NOMO-1 (cell line): ENCODE measurements around the gene NR4A1.
A peak's percentile ranks its signal among the peaks of the same experiment; 100 is the strongest.

Source experiments
- DNase-seq, 2 experiments: peaks; one replicate each; lab custom pipeline; 2025; ENCODE audit not compliant: unreplicated experiment in 2 of 2; lab: John Stamatoyannopoulos, UW

NR4A1 gene

GRCh38 chr12:52073531-52074381 lies 22.5 kb downstream of the NR4A1 start:
- DNase-seq, result no peak

GRCh38 chr12:52074971-52075724 lies 23.9 kb downstream of the NR4A1 start:
- no peak for DNase-seq

- no peak for DNase-seq
Observed at GRCh38 chr12:52076811-52077210, 25.6 kb downstream of the NR4A1 start.

GRCh38 chr12:52078276-52078675 lies 27.0 kb downstream of the NR4A1 start:
- DNase-seq, result no peak

- no peak for DNase-seq
Observed at GRCh38 chr12:52079576-52080402, 28.5 kb downstream of the NR4A1 start, which contains the start of gene SMIM41. Gene SMIM41 (plus strand): TSS chr12:52079704. CDS start chr12:52079780, 76 bp downstream.

- DNase-seq, result no peak
Observed at GRCh38 chr12:52080403-52081251, 29.4 kb downstream of the NR4A1 start.

DNA sequence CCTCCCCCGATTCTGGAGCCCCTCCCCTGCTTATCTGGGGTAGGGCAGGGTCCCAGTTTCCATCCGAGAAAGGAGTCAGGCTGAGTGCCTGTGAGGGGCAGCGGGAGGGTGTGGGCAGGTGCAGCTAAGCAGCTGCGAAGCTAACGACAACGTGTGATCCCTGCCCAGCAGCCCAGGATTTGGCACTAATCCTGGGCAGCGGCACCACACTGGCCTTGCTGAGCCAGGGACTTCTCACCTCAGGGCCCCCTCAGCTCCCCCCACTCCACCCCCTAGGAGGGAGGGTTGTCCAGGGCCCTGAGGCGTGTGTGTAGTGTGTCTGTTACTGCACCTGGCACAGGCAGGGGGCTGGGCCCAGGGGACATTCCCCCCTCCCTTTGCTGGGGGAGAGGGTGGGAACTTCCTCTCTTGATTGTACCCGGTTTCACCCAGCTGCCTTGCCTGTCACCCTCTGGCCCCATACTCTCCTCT lies 30.1 kb downstream of the NR4A1 start:
- no peak for DNase-seq

DNA sequence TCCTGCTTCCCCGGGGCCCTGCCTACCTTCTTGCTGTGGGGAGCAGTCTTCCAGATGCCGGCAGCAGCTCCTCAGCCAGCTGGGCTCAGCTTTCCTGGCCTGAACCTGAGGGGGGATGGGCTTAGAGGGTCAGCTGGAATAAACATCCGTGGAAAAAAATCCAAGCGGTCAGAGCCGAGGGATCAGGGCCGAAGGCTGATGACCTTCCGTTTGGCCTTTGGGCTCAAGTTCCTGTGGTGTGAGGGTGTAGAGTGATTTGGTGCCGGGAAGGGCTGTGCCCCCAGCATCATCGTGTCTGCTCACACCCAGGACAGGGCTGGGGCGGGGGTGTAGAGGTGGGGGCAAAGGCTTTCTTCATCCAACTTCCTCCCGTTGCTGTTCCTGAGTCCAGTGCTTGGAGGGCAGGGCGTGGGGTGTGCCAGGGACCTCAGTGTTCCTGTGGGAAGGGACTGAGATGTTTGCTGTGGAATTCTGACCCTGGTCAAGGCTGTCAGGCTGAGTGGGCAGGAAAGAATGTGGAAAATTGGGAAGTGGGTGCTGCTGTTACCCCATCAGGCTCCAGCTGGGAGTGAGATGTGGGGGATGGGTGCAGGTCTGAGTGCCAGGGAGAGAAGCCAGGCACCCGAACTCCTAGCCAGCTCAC lies 30.9 kb downstream of the NR4A1 start:
- no peak for DNase-seq

GRCh38 chr12:52082669-52082987 lies 31.4 kb downstream of the NR4A1 start:
- DNase-seq, result no peak

DNA sequence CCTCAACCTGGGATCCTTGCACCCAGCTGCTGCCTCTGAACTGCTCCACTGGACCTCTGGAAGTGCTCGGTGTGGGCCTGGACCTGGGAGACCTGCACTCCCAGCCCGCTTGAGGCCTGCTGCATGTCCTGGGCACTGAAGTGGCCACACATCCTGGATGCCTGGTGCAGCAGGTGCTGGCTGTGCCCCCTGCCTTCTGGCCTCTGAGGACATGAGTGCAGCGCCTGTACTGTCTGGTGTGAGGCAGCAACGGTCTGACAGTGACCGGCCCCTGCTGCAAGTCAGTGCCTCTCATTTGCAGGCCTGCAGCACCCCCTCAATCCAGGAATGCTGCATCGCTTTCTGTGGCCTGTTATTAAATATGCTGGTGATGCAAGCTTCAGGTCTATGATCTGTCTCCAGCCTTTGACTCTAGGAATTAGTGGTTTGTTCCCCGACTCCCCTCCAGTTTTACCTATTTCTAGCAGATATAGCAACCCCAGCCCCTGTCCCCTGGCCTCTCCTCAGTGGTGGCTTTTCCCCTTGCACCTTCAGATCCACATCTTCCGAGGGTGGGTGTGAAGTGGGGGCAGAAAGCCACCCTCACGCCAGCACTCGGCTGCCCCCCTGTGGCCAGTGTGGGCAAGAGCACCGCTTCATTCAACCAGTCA lies 31.9 kb downstream of the NR4A1 start:
- peak; percentile 35 to 57 for DNase-seq

DNA sequence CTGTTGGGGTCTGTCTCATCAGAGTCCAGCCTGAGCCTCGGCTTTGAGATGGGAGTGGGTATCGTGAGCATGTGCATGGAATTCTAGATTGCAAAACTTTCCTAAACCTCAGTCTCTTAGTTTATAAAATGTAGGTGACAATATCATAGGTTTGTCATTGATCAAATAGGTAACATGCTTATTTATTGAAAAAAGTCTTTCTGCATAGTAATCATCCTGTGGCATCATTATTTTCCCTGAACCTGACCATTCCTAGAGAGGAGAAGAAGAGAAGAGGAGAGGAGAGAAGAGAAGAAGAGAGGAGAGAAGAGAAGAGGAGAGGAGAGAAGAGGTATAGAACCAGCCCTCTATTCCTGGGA lies 32.4 kb downstream of the NR4A1 start:
- no peak for DNase-seq

DNA sequence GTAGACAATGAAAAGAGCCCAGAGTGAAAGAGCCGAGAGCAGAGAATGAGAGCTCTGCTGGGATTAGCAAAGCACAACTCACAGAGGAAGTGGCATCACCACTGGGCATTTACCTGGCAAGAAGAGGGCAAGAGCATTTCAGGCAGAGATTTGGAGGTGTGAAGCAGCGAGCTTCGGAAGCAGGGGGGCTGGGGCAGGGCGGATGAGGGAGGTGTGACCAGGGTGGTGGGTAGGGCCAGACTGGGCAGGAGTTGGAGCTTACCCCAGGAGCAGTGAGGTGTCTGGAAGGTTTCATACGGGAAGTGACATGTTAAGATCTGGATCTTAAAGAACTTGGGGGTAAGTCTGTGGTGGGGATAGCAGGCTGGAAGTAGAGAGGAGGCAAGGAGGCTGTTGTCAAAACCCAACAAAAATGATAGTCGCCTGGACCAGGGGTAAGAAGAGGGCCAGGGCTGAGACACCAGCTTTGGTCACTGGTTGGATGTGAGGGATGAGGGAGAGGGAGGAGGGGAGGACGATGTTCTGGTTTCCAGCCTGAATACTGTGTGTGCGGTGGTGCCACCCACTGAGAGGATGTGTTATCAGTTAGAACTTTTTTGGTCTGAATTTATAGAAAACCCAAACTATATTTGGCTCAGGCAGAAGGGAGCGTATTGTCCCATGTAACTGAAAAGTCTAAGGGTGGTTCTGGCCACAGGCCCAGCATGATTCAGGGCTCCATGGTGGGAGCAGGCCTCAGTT lies 33.4 kb downstream of the NR4A1 start:
- no peak for DNase-seq

GRCh38 chr12:52085682-52086180 lies 34.5 kb downstream of the NR4A1 start:
- no peak for DNase-seq

- no peak for DNase-seq
Observed at GRCh38 chr12:52086366-52086765, 35.1 kb downstream of the NR4A1 start.

DNA sequence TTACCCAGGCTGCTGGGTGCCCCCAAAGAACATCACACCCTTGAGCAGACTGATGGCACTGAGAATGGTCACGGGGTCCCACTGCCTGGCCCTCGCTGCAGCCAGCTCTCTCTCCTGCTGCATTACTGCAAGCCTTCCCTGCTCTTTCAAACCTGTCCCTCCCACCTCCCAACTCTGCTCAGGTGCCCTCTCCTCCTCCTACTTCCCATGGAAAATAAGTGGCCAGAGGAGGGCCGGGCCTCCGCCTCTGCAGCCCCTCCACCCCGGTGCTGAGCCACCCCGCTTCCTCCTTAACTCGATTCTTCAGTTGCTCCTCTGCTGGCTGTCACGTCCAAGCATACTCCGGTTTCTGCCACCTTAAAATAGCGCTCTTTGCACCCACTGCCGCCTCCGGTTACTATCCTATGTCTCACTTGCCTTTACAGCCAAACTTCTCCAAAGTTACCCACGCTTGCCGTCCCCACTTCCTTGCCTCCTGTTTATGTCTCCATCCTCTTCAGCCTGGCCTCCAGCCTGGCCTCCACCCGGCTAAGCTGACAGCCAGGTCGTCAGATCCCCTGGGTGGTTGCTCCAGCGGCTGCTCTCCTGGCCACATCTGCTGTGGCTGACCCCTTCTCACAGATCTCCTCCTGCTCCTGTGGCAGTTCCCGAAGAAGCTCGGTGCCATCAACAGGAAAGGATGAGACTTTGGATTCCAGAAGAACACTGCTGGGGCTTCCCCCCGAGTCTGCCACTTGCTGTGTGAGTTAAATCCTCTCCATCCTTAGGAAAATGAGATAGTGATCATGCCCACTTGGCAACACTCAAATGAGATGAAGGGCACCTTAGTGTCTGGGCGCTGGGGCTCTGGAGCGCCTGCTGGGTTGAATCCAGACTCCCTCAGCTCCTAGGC lies 35.9 kb downstream of the NR4A1 start:
- no peak for DNase-seq

- DNase-seq, result no peak
Observed at GRCh38 chr12:52087961-52088820, 36.9 kb downstream of the NR4A1 start.
